Inflammatory macrophage treated with lipopolysaccharide for 4 hours (primary cell): Measurements from ENCODE around the gene MYG1.

Source experiments
- DNase-seq: peaks from one replicate; pipeline ENCODE4 v3.0.0-alpha.2; 2020

The MYG1 gene, protein sequence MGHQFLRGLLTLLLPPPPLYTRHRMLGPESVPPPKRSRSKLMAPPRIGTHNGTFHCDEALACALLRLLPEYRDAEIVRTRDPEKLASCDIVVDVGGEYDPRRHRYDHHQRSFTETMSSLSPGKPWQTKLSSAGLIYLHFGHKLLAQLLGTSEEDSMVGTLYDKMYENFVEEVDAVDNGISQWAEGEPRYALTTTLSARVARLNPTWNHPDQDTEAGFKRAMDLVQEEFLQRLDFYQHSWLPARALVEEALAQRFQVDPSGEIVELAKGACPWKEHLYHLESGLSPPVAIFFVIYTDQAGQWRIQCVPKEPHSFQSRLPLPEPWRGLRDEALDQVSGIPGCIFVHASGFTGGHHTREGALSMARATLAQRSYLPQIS

GRCh38 chr12:53299454-53300180 lies at the start of gene MYG1:
Gene MYG1, plus strand, starts transcription at chr12:53299695. Its CDS starts 43 bp downstream, at chr12:53299738.
- peak; percentile 87 for DNase-seq

DNA sequence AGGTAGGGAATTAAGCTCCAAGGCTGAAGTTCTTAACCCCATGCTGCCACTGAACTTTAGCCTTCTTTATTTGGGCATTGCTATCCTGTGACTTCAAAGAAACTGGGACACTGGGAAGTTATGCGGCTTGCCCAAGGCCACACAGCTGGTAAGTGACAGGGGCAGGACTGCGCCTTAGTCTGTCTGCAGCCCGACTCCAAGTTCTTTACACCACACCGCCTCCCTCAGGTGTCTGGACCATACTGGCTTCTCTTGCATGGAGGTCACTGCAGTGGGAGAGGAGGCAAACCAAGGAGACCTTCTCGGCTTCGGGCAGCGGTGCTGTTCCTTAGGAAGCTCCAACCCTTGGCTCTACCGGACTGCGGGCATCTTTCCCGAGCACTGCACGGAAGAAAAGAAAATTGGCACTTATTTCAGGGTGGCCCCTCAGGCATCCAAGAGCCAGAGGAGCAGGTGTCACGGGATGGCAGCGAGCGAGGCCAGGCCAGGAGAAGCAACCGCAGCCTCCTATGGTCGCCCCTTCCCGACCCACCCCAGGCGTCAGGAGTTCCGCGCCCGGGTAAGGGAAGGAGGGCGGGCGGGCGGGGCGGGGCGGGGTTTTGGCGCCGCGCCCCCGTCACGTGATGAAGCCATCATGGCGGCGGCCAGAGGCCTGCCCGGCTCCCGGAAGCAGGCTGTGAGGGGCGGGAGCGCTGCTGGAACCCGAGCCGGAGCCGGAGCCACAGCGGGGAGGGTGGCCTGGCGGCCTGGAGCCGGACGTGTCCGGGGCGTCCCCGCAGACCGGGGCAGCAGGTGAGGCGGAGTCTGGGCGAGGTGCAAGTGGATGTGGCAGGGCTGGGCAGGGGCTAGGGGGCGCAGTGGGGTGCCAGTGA lies 47.8 kb upstream of the MYG1 start:
- DNase-seq, result peak; percentile 75

- peak; percentile 27 for DNase-seq
These were observed 47.1 kb upstream of the MYG1 start for GRCh38 chr12:53252349-53252916.

GRCh38 chr12:53253298-53253697 lies 46.2 kb upstream of the MYG1 start:
- DNase-seq, result no peak

GRCh38 chr12:53254816-53255545 lies 44.5 kb upstream of the MYG1 start:
- DNase-seq, result no peak

DNA sequence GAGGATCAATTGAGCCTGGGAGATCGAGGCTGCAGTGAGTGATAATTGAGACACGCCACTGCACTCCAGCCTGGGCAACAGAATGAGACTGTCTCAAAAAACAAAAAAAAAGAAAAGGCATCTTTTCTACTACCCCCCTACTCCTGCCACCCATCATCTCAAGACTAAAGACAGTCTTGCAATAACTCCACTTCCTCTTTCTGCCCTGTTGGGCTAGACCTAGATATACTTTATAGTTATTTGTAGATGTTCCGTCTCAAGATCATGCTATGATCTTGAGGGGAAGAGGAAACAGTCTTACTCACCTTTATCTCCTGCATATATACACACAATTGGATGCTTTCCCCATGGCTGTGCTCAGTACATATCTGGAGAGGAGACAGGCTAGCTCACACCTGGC lies 43.5 kb upstream of the MYG1 start:
- peak; percentile 64 for DNase-seq

DNA sequence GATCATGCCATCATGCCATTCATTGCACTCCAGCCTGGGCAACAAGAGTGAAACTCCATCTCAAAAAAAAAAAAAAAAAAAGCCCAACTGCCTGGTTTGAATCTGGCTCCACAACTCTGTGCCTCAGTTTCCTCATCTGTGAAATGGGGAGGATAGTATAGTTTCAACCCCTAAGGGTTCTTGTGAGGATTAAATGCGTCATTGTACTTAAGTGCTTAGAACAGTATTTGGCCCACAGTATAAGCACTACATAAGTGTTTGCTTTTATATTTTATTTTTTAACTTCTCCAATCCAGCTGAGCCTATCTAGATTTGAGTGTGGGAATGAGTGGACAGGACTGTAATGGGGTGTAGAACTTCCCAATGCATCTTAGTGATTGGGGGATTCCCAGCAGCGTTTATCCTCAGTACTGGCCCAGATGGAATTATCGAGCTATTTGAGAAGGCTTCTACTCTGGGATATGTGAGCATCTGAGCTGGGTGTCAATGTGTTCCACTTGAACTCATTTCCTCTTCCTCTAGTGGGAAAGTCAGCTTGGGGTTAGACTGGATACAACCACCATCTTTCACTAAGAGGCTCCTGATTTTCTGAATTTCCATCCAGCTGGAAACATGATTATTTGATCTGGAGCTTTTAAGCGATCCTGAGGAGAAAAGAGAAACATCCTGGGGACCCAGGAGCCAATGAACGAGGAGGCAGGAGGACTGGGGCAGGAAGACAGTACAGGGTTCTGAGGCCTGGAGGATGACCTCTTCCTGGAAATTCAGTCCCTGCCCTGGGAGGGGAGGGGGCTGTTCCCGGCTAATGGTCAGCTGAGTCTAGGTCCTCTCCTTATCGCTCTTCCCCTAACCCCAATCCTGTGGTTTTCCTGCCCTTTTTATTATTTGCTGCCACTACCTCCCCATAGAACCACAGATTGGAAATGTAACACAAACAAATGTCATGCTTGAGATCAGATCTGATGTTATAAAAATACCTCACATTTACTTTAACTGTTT lies 40.7 kb upstream of the MYG1 start:
- DNase-seq, result no peak

- DNase-seq, result no peak
These were observed 39.6 kb upstream of the MYG1 start for GRCh38 chr12:53259891-53260290.

DNA sequence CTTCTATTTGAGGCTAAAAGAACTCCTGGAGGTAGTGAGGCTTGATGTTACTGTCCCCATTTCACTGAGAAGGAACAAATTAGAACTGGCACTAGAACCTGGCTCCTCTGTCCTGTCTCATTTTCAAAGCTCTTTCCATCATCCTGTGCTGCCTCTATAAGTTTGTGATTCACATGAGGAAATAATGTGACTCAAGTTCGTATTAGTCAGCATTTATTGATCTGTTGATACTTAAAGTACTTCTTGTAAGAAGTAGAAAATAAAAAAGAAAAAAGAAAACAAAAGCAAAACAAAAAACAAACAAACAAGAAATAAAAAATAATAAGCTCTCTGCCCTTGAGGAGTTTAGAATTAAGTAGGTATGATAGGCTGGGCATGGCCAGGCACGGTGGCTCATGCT lies 33.7 kb upstream of the MYG1 start:
- DNase-seq, result no peak

DNA sequence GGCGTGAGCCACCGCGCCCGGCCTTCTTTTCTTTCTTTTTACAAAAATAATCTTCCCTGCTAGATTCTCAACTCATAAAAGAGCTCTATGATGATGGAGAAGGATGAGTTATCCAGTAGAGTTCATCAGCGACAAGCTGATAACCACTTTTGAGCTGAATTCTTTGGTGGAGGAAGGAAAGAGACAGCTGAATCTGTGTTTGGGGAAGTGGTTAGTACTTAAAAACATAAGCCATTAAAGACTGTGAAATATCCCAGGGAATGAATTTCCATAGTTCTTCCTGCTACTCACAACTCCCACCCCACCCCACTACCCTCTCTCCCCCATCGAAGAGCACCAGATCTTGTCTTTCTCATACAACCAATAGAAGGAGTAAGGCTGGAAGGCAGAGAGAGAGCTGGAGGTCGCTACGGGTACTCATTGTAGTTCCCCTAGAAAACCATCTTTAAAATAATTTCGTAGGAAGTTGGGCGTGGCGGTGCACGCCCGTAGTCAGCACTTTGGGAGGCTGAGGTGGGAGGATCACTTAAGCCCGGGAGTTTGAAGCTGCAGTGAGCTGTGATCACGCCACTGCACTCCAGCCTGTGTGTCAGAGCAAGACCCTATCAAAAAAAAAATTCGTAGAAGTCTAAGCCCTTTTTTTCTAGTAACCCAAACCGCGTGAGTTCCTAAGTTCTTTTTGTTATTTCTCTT lies 32.0 kb upstream of the MYG1 start:
- DNase-seq, result peak; percentile 80

- DNase-seq, result peak; percentile 97
These were observed 31.4 kb upstream of the MYG1 start, which contains the start of gene ESPL1 for GRCh38 chr12:53267999-53268629. Gene ESPL1, plus strand, starts transcription at chr12:53268299. Its CDS starts 468 bp downstream, at chr12:53268767.

DNA sequence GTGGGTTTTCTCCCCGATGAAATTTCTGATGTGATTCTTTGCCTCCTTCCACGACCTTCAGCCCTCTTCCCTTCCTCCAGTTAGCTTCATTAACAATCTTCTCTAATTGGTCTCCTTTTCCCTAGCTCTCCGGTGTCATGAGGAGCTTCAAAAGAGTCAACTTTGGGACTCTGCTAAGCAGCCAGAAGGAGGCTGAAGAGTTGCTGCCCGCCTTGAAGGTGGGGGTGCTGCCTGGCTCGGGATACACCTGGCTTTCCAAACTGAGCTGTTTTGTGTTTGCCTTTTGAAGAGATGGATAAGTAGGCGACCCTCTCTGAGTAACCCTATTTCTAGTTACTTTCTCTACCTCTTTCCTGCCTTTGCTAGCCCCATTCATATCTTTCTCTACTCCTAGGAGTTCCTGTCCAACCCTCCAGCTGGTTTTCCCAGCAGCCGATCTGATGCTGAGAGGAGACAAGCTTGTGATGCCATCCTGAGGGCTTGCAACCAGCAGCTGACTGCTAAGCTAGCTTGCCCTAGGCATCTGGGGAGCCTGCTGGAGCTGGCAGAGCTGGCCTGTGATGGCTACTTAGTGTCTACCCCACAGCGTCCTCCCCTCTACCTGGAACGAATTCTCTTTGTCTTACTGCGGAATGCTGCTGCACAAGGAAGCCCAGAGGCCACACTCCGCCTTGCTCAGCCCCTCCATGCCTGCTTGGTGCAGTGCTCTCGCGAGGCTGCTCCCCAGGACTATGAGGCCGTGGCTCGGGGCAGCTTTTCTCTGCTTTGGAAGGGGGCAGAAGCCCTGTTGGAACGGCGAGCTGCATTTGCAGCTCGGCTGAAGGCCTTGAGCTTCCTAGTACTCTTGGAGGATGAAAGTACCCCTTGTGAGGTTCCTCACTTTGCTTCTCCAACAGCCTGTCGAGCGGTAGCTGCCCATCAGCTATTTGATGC lies 30.6 kb upstream of the MYG1 start:
- no peak for DNase-seq

DNA sequence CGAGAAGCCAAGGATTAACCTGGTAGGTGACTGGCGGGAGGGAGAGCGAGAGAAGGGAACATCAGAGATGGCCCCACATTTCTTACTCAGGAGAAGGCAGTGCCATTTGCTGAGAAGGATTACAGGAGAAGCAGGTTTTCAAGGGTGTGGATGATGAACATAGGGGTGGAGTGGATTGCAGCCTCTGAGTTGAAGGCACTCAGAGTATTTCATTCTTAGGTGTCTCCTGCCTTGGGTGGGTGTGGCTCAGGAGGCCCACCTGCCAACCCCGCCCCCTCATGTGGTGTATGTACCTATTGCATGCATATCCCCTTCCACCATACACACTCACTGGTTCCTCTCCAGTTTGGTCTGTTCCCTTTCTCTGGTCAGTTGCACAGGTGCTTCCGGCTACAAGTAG lies 25.1 kb upstream of the MYG1 start:
- no peak for DNase-seq

- DNase-seq, result no peak
These were observed 23.0 kb upstream of the MYG1 start for GRCh38 chr12:53276511-53276910.

GRCh38 chr12:53277981-53278380 lies 21.5 kb upstream of the MYG1 start:
- no peak for DNase-seq

DNA sequence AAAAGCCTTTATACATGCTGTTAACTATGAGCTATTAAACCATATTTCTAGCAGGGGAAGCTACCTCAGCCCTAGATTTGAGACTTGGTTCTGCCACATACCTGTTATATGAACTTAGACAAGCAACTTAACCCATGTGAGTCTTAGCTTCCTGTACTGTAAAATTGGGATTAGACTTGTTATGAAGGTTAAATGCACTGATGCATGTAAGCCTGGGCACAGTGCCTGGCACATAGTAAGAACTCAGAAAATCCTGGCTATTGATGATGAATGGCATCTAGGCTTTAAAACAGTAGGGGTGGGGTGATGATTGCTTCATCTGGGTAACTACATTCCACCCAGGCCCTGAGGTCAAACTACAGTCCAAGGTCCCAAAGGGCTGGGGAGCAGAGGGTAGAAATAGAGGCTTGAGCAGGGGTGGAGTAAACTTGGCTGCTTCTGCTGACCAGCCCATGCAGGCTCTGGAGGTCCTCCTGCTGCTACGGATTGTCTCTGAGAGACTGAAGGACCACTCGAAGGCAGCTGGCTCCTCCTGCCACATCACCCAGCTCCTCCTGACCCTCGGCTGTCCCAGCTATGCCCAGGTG lies 20.1 kb upstream of the MYG1 start:
- DNase-seq, result no peak

DNA sequence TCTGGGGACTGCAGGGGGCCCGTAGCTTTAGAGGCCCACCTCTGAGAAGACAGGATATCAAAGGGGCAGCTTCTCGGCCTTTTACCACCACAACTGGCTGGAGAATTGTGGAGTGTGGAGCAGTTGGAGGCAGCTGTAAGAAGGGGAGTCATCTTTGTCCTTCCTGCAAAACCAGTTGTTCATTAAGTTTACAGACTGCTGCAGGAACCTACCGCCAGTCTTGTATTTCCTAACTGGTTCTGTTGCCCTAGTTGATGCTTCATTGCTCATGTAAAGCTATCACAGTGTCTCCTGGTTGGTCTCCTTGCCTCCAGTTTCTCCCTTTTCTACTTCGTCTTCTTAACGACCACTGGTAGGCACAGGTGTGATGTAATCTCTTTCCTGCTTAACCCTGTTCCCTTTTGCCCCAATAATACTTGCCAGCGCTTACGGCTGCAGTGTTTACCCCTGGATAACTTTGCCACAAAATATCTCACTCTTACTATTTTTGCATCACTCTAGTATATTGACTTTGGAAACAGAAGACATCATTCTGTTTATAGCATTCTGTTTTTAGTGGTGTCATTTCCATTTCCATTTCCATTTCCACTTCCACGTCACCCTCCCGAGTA lies 19.5 kb upstream of the MYG1 start:
- no peak for DNase-seq

- no peak for DNase-seq
These were observed 13.0 kb upstream of the MYG1 start for GRCh38 chr12:53286448-53286847.
